A549 (cell line): Measurements from ENCODE around the gene SNRNP70. TPM values are rescaled to one million over a fixed set of nuclear protein-coding genes. Genes with fewer than 3 reads are reported as not detected.

Experiments used
- ATAC-seq, 2 experiments: fragments of 200-7000 bp in 1 of 2; fragments of >200 bp in 1 of 2; cut with Nextera tagmentation in 1 of 2; cut with Tn5 transposase in 1 of 2; 3 replicates each; pipeline versions ENCODE4 v1.8.0 to v1.9.1; 2018 to 2020; ENCODE audit warnings: mild to moderate bottlenecking in 1 of 2, moderate library complexity in 1 of 2
- CTCF ChIA-PET: fragments of 300-600 bp; sonication (Branson Sonifier 250); formaldehyde crosslinking; extraction: SDS; loops from one replicate; lab custom pipeline; 2021; ENCODE audit warnings: antibody characterized with exemption, inconsistent platforms; lab: Yijun Ruan, JAX
- POLR2A ChIA-PET: fragments of 350-600 bp; formaldehyde crosslinking; extraction: SDS; loops from one replicate; lab custom pipeline; 2021; ENCODE audit warnings: antibody characterized with exemption, inconsistent platforms; lab: Yijun Ruan, JAX
- DNase-seq, 2 experiments: peaks; one replicate each; pipeline versions ENCODE4 v3.0.0 to v3.0.0-alpha.2; 2011 to 2016; ENCODE audit warnings: low read depth in 1 of 2, low spot score in 1 of 2
- FAIRE-seq: peaks from 2 replicates; lab custom pipeline; 2011; peaks lifted over from hg19 to GRCh38; lab: Jason Lieb, UNC
- H3K27ac ChIP-seq, 2 experiments: fragments of >200 bp; sonication (Bioruptor Twin); formaldehyde crosslinking; 3 replicates each; pipeline ENCODE4 v1.5.1; 2016 to 2017
- H3K4me1 ChIP-seq: fragments of >200 bp; sonication (Bioruptor Twin); formaldehyde crosslinking; 3 replicates; pipeline ENCODE4 v1.6.1; 2016
- H3K4me2 ChIP-seq: fragments of >200 bp; sonication (Bioruptor Twin); formaldehyde crosslinking; 3 replicates; pipeline ENCODE4 v1.6.1; 2016
- H3K4me3 ChIP-seq: fragments of >200 bp; sonication (Bioruptor Twin); formaldehyde crosslinking; 3 replicates; pipeline ENCODE4 v1.5.1; 2016
- H3K9me3 ChIP-seq: fragments of >200 bp; sonication (Bioruptor Twin); formaldehyde crosslinking; 3 replicates; pipeline ENCODE4 v1.6.1; 2016
- CHD4 ChIP-seq: fragments of 200-600 bp; sonication (generic); IDR thresholded peaks from 2 replicates; pipeline ENCODE4 v1.6.1; 2016; ENCODE audit warnings: antibody characterized with exemption, mild to moderate bottlenecking, borderline replicate concordance
- EHMT2 ChIP-seq: fragments of 200-600 bp; sonication (generic); IDR thresholded peaks from 2 replicates; pipeline ENCODE4 v1.6.1; 2016; ENCODE audit warnings: antibody characterized with exemption, low read depth, mild to moderate bottlenecking, moderate library complexity
- FOSB ChIP-seq: fragments of 250-450 bp; sonication (Bioruptor Pico); IDR thresholded peaks from 2 replicates; pipeline ENCODE4 v1.5.0; 2020; ENCODE audit warnings: mild to moderate bottlenecking, moderate library complexity
- HOXA7 ChIP-seq: fragments of 250-450 bp; sonication (Bioruptor Pico); IDR thresholded peaks from 2 replicates; pipeline ENCODE4 v1.5.0; 2020; ENCODE audit warnings: mild to moderate bottlenecking, moderate library complexity
- HOXB13 ChIP-seq: fragments of 250-450 bp; sonication (Bioruptor Pico); IDR thresholded peaks from 2 replicates; pipeline ENCODE4 v1.5.0; 2020; ENCODE audit warnings: low read depth, mild to moderate bottlenecking, moderate library complexity
- JUN ChIP-seq, 2 experiments: fragments of >200 bp; sonication (Bioruptor Twin); formaldehyde crosslinking; IDR thresholded peaks; 2 replicates in 1 of 2; 3 replicates in 1 of 2; pipeline ENCODE4 v1.6.1; 2016 to 2017
- JUNB ChIP-seq: fragments of >200 bp; sonication (Bioruptor Twin); formaldehyde crosslinking; IDR thresholded peaks from 2 replicates; pipeline ENCODE4 v1.6.1; 2016
- KDM1A ChIP-seq: fragments of 200-600 bp; sonication (generic); IDR thresholded peaks from 2 replicates; pipeline ENCODE4 v1.6.1; 2016; ENCODE audit warnings: low read depth, mild to moderate bottlenecking
- MAFK ChIP-seq: fragments of 450-650 bp; IDR thresholded peaks from 2 replicates; pipeline ENCODE4 v1.6.1; 2014; ENCODE audit not compliant: partially characterized antibody
- MAZ ChIP-seq: fragments of 150-350 bp; IDR thresholded peaks from 2 replicates; pipeline ENCODE4 v1.6.1; 2014; ENCODE audit warnings: antibody characterized with exemption, low read depth, low read length, borderline replicate concordance
- MYC ChIP-seq: IDR thresholded peaks from 2 replicates; pipeline ENCODE4 v1.6.1; 2012; ENCODE audit warnings: mild to moderate bottlenecking, inconsistent platforms, low read length, improper control_type of control experiment, borderline replicate concordance
- NFE2L2 ChIP-seq: fragments of 150-350 bp; conservative IDR thresholded peaks from 2 replicates; pipeline ENCODE4 v1.6.1; 2014; ENCODE audit warnings: low read length
- NR3C1 ChIP-seq: fragments of >200 bp; sonication (Bioruptor Twin); formaldehyde crosslinking; IDR thresholded peaks from 3 replicates; pipeline ENCODE4 v1.6.1; 2017
- POLR2AphosphoS2 ChIP-seq: conservative IDR thresholded peaks from 2 replicates; pipeline ENCODE4 v1.6.1; 2012; ENCODE audit warnings: low read length, improper control_type of control experiment, inconsistent platforms
- SREBF2 ChIP-seq: fragments of 450-650 bp; IDR thresholded peaks from 2 replicates; pipeline ENCODE4 v1.6.1; 2014; ENCODE audit warnings: mild to moderate bottlenecking, moderate library complexity
- TP53 ChIP-seq: fragments of 250-450 bp; sonication (Bioruptor Pico); IDR thresholded peaks from 2 replicates; pipeline ENCODE4 v1.5.0; 2021; ENCODE audit warnings: mild to moderate bottlenecking, moderate library complexity
- WGBS: methylation state at CpG from one replicate; pipeline ENCODE4 v1.1.6; 2017; ENCODE audit errors: missing lambda C conversion rate; 5-methylcytosine and 5-hydroxymethylcytosine counted together
- polyA plus RNA-seq, 4 experiments: library from polyadenylated mRNA; depleted of rRNA in 3 of 4; stranded (reverse); fragments of >200 nt; fragmentation: RNase III in 1 of 4; extraction: RNeasy Plus Mini Kit Qiagen cat#74134 plus additional on column Dnase treatment in 1 of 4; gene quantifications; 2 replicates in 3 of 4; 3 replicates in 1 of 4; pipeline ENCODE4 v1.2.3, GENCODE V29; 2011 to 2017
- TF ChIP-seq, protein P1 (sequence below): fragments of >200 bp; sonication (Bioruptor Twin); formaldehyde crosslinking; IDR thresholded peaks from 2 replicates; pipeline ENCODE4 v1.6.1; 2016
- TF ChIP-seq, protein P2 (sequence below): fragments of 200-600 bp; sonication (generic); IDR thresholded peaks from 2 replicates; pipeline ENCODE4 v1.6.1; 2016; ENCODE audit warnings: antibody characterized with exemption, mild to moderate bottlenecking, moderate library complexity
- TF ChIP-seq, protein P3 (sequence below): IDR thresholded peaks from 2 replicates; pipeline ENCODE4 v1.6.1; 2012
- TF ChIP-seq, protein P4 (sequence below): IDR thresholded peaks from 2 replicates; pipeline ENCODE4 v1.6.1; 2012
- TF ChIP-seq, protein P5 (sequence below): fragments of >200 bp; sonication (Bioruptor Twin); formaldehyde crosslinking; IDR thresholded peaks from 3 replicates; pipeline ENCODE4 v1.6.1; 2016

SNRNP70 gene
- polyA plus RNA-seq, 2 of the 4 experiments (the other 2 are of a cell fraction), result 214 to 350 TPM

DNA sequence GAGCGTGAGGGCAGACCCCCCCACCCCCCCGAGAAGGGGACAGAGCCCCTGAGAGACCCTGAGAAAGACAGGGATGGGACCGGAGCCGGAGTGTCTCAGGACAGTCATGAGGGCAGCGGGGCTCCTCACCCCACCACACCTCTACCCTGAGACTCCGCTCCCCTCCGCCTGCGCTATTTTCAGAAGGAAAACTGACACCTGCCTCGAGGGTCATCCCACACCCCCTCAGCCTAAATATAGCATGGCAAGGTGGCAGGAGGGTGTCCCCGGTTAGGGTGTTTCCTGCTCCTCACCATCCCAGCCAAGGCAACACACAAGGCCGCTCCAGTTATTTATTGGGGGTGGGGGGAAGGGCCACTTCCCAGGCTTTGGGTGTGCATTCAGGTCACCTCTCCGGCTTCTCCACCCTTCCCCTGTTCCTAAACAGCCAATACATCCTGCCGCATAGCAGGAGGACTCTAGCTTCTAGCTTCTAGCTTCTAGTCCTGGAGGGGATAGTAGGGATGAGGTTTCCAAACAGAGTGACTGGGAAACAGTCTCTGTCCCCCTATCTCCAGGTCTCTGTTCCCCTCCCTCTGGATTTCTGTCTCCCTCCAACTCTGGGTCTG lies 19.2 kb upstream of the SNRNP70 start:
- CTCF ChIA-PET, result interaction anchor here (0.6 to 2.3 kb wide), 10 partner anchors 8 to 348 kb away, joined by 3 to 11 read pairs (median 6); partner anchors contain the start of genes GYS1 and RUVBL2

DNA sequence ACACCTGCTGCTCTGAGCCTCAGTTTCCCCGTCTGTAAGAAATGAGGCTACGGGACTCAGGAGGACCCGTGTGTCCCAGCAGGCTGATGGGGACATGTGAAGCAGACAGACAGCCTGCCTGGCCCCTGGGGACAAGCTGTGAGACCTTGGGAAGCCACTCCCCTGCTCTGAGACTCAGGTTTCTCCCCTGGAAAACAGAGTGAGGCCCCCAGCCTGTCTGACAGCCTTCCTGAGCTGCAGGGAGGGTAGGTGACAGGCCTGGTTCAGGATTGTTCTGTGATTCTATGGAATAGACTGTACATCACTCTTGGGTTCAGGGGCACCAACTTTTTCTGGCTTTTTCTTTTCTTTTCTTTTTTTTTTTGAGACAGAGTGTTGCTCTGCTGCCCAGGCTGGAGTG lies 17.7 kb upstream of the SNRNP70 start:
- 66% methylated on average over 3 of the region's 3 CpGs for WGBS
- no peak overlapping the region for H3K4me3 ChIP-seq
- ATAC-seq (no peak), DNase-seq (no peak), FAIRE-seq (no peak)
- H3K4me2 ChIP-seq, result no peak overlapping the region
- ChIA-PET POLR2A (no interaction called here), CTCF (interaction anchor here (0.9 to 1.9 kb wide), 7 partner anchors 10 to 69 kb away, joined by 3 to 7 read pairs (median 3); partner anchors contain the start of gene CGB7)
- H3K27ac ChIP-seq, result no peak overlapping the region
- peaks cover 23% of the 10 kb centered on the region for H3K4me1 ChIP-seq
- H3K9me3 ChIP-seq, result no peaks in the 10 kb centered on the region
- TF ChIP-seq, protein P1, sequence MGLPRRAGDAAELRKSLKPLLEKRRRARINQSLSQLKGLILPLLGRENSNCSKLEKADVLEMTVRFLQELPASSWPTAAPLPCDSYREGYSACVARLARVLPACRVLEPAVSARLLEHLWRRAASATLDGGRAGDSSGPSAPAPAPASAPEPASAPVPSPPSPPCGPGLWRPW, result no peak
- TF ChIP-seq JUN (IDR thresholded peaks at IDR 0.05), result no peak
- TF ChIP-seq, protein P2, sequence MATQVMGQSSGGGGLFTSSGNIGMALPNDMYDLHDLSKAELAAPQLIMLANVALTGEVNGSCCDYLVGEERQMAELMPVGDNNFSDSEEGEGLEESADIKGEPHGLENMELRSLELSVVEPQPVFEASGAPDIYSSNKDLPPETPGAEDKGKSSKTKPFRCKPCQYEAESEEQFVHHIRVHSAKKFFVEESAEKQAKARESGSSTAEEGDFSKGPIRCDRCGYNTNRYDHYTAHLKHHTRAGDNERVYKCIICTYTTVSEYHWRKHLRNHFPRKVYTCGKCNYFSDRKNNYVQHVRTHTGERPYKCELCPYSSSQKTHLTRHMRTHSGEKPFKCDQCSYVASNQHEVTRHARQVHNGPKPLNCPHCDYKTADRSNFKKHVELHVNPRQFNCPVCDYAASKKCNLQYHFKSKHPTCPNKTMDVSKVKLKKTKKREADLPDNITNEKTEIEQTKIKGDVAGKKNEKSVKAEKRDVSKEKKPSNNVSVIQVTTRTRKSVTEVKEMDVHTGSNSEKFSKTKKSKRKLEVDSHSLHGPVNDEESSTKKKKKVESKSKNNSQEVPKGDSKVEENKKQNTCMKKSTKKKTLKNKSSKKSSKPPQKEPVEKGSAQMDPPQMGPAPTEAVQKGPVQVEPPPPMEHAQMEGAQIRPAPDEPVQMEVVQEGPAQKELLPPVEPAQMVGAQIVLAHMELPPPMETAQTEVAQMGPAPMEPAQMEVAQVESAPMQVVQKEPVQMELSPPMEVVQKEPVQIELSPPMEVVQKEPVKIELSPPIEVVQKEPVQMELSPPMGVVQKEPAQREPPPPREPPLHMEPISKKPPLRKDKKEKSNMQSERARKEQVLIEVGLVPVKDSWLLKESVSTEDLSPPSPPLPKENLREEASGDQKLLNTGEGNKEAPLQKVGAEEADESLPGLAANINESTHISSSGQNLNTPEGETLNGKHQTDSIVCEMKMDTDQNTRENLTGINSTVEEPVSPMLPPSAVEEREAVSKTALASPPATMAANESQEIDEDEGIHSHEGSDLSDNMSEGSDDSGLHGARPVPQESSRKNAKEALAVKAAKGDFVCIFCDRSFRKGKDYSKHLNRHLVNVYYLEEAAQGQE, result no peak
- no peak for TF ChIP-seq NR3C1
- TF ChIP-seq, all 56 proteins: peak for 0

More for the DNA sequence above, 19.2 kb upstream of the SNRNP70 start:
- Histone ChIP-seq H3K9me3 (no peaks in the 10 kb centered on the region), H3K4me1 (peaks cover 18% of the 10 kb centered on the region), H3K4me3 (no peak overlapping the region), H3K27ac (no peak overlapping the region), H3K4me2 (no peak overlapping the region)
- ATAC-seq, result peak; percentile 26 to 33; a peak in 5 of 6 replicates
- POLR2A ChIA-PET, result interaction anchor here (1.1 to 1.3 kb wide), 2 partner anchors 10 to 194 kb away, joined by 3 to 4 read pairs; partner anchors contain the start of gene PPP1R15A
- WGBS, result 69% methylated on average over 13 of the region's 13 CpGs
- FAIRE-seq, result no peak
- no peak for TF ChIP-seq SREBF2
- no peak for TF ChIP-seq CHD4
- TF ChIP-seq, protein P3, sequence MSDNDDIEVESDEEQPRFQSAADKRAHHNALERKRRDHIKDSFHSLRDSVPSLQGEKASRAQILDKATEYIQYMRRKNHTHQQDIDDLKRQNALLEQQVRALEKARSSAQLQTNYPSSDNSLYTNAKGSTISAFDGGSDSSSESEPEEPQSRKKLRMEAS, result no peak
- no peak for TF ChIP-seq NFE2L2
- DNase-seq, result no peak

DNA sequence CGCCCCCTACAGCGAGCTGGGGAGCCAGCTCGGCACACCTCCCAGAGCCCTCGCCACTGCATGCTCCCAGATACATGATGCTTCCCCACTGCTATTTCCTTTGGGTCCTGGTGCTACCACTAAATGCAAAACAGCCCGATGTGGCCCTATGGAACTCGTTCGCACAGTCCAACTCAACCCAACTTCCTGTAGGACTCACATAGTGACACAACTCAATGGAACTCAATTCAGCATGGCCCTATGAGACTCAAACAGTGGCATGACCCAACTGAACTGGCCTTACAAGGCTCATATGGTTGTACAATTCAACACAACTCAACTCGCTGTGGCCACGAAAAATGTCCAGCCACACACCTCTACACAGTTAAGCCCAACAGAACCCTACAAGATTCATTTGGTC lies 16.2 kb upstream of the SNRNP70 start:
- 96% methylated on average over 9 of the region's 9 CpGs for WGBS
- Histone ChIP-seq H3K4me2 (no peak overlapping the region), H3K4me1 (peaks cover 29% of the 10 kb centered on the region), H3K4me3 (no peak overlapping the region), H3K9me3 (no peaks in the 10 kb centered on the region), H3K27ac (no peak overlapping the region)
- TF ChIP-seq, protein P4, sequence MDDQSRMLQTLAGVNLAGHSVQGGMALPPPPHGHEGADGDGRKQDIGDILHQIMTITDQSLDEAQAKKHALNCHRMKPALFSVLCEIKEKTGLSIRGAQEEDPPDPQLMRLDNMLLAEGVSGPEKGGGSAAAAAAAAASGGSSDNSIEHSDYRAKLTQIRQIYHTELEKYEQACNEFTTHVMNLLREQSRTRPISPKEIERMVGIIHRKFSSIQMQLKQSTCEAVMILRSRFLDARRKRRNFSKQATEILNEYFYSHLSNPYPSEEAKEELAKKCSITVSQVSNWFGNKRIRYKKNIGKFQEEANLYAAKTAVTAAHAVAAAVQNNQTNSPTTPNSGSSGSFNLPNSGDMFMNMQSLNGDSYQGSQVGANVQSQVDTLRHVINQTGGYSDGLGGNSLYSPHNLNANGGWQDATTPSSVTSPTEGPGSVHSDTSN, result no peak
- TF ChIP-seq FOSB, result no peak
- no peak for TF ChIP-seq MAFK
- FAIRE-seq (no peak), ATAC-seq (no peak), DNase-seq (no peak)
- CTCF ChIA-PET, result interaction anchor here (0.6 to 8.8 kb wide), 13 partner anchors 11 to 281 kb away, joined by 3 to 121 read pairs (median 3); partner anchors contain the start of genes CGB1, CGB7, GYS1 and RUVBL2
- POLR2A ChIA-PET, result no interaction called here

DNA sequence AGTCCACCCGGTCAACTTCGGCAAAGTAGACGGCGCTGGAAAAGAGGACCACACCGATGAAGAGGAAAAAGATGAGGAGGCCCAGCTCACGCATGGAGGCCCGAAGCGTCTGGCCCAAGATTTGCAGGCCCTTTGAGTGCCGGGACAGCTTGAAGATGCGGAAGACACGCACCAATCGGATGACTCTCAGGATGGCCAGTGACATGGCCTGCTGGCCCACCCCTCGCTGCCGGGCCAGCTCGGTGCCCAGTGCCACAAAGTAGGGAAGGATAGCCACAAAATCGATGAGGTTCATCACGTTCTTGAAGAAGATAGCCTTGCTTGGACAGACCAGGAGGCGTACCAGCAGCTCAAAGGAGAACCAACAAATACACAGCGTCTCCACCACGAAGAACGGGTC lies 14.8 kb upstream of the SNRNP70 start:
- POLR2A ChIA-PET, result no interaction called here
- 91% methylated on average over 21 of the region's 21 CpGs for WGBS
- H3K27ac ChIP-seq, result no peak overlapping the region
- H3K4me2 ChIP-seq, result no peak overlapping the region
- no peak for DNase-seq
- ATAC-seq, result no peak
- FAIRE-seq, result no peak
- H3K4me3 ChIP-seq, result no peak overlapping the region
- H3K4me1 ChIP-seq, result peaks cover 23% of the 10 kb centered on the region
- H3K9me3 ChIP-seq, result no peaks in the 10 kb centered on the region
- CTCF ChIA-PET, result interaction anchor here (0.9 to 8.8 kb wide), 11 partner anchors 12 to 155 kb away, joined by 3 to 121 read pairs (median 5); partner anchors contain the start of gene CGB7
- TF ChIP-seq, protein P5, sequence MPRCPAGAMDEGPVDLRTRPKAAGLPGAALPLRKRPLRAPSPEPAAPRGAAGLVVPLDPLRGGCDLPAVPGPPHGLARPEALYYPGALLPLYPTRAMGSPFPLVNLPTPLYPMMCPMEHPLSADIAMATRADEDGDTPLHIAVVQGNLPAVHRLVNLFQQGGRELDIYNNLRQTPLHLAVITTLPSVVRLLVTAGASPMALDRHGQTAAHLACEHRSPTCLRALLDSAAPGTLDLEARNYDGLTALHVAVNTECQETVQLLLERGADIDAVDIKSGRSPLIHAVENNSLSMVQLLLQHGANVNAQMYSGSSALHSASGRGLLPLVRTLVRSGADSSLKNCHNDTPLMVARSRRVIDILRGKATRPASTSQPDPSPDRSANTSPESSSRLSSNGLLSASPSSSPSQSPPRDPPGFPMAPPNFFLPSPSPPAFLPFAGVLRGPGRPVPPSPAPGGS, result no peak
- TF ChIP-seq MYC, result no peak
- TF ChIP-seq POLR2AphosphoS2, result no peak
- TF ChIP-seq MAFK, result no peak
- no peak for TF ChIP-seq JUNB
- TF ChIP-seq HOXB13 (CRISPR knock-in tag), result no peak
- TF ChIP-seq MAZ, result no peak
- TF ChIP-seq, protein P1, result no peak
- no peak for TF ChIP-seq TP53 (CRISPR knock-in tag)
- TF ChIP-seq KDM1A, result no peak
- TF ChIP-seq, protein P4, result no peak
- no peak for TF ChIP-seq EHMT2
- no peak for TF ChIP-seq HOXA7 (CRISPR knock-in tag)
